ENCODE results near the gene CMTM7. TPM values are rescaled to one million over a fixed set of nuclear protein-coding genes. Genes with fewer than 3 reads are reported as not detected.

CMTM7 gene
- polyA plus RNA-seq, 1 of the 3 experiments (the other 2 are of a cell fraction) = 50.1 TPM

- TF ChIP-seq TAF1 (IDR thresholded peaks at IDR 0.05; ENCODE audit: borderline replicate concordance, low read depth, low read length) (peak; percentile 50; the same call in 1 of the 2 replicates), MEF2A (IDR thresholded peaks at IDR 0.05; ENCODE audit: borderline replicate concordance, low read depth) (no peak), ZBTB33 (IDR thresholded peaks at IDR 0.05; ENCODE audit: borderline replicate concordance, low read depth) (0 out of 2 replicates have a peak, but pooled peaks have one; percentile 24), ELF1 (IDR thresholded peaks at IDR 0.05) (peak; percentile 64), SMC3 (IDR thresholded peaks at IDR 0.05; ENCODE audit: low read depth, low read length) (no peak), TEAD4 (IDR thresholded peaks at IDR 0.05; ENCODE audit: borderline replicate concordance, insufficient read depth) (no peak), NFIC (IDR thresholded peaks at IDR 0.05; ENCODE audit: borderline replicate concordance) (no peak), REST (IDR thresholded peaks at IDR 0.05; ENCODE audit: low read depth, low read length) (no peak), USF1 (IDR thresholded peaks at IDR 0.05; ENCODE audit: borderline replicate concordance, low read depth) (no peak), IRF3 (IDR thresholded peaks at IDR 0.05; ENCODE audit: low read depth, low read length) (no peak), RXRA (IDR thresholded peaks at IDR 0.05; ENCODE audit: borderline replicate concordance, low read depth) (no peak), FOXM1 (IDR thresholded peaks at IDR 0.05; ENCODE audit: low read depth) (no peak), MAX (IDR thresholded peaks at IDR 0.05; ENCODE audit: low read depth) (0 out of 2 replicates have a peak, but pooled peaks have one; percentile 18)
Observed at GRCh38 chr3:32502118-32502945, 110.7 kb downstream of the CMTM7 start, which contains the start of gene CMTM6 (continued).

Measured in SK-N-SH (cell line).